Measurements from ENCODE around the gene KCNH3. TPM values are rescaled to one million over a fixed set of nuclear protein-coding genes. Genes with fewer than 3 reads are reported as not detected.
A peak's percentile ranks its signal among the peaks of the same experiment; 100 is the strongest.

KCNH3 gene
- total and polyA plus RNA-seq, 2 of the 8 experiments (the other 6 are each of a cell fraction or from before 2014, with no cell fraction given): 0.24 to 0.50 TPM

GRCh38 chr12:49580572-49581535 is 42.0 kb downstream of the KCNH3 start (continued):
- no peak for TF ChIP-seq SUZ12 (IDR thresholded peaks at IDR 0.05; ENCODE audit: low read length)
- TF ChIP-seq TCF12 (IDR thresholded peaks at IDR 0.05; ENCODE audit: low read depth, low read length): 0 out of 2 replicates have a peak, but pooled peaks have one; percentile 17
- no peak for TF ChIP-seq RFX5 (IDR thresholded peaks at IDR 0.05; ENCODE audit: borderline replicate concordance, low read depth, low read length)
- TF ChIP-seq BCL11A (IDR thresholded peaks at IDR 0.05; ENCODE audit: low read depth in 2 of 2, low read length in 2 of 2): no peak
- no peak for TF ChIP-seq RBBP5 (IDR thresholded peaks at IDR 0.05; ENCODE audit: borderline replicate concordance, low read depth, low read length)
- TF ChIP-seq SIN3A (conservative IDR thresholded peaks at IDR 0.05 in 1 of 2, IDR thresholded peaks at IDR 0.05 in 1 of 2; ENCODE audit: low read depth in 1 of 2, low read length in 2 of 2): peak in 1 of 2 experiments; percentile 96; a peak in 2 of 4 replicates
- TF ChIP-seq MAX (IDR thresholded peaks at IDR 0.05): 0 out of 2 replicates have a peak, but pooled peaks have one; percentile 40
- TF ChIP-seq HDAC2 (IDR thresholded peaks at IDR 0.05; ENCODE audit: borderline replicate concordance in 1 of 2, low read depth in 2 of 2, low read length in 2 of 2): 0 out of 4 replicates have a peak, but pooled peaks of 1 of the 2 experiments have one; percentile 26
- no peak for TF ChIP-seq BRCA1 (IDR thresholded peaks at IDR 0.05; ENCODE audit: low read depth, low read length)
- no peak for TF ChIP-seq RXRA (IDR thresholded peaks at IDR 0.05; ENCODE audit: insufficient read depth, low read depth, low read length)
- TF ChIP-seq SIX5 (IDR thresholded peaks at IDR 0.05; ENCODE audit: low read depth, low read length): no peak
- TF ChIP-seq JUND (IDR thresholded peaks at IDR 0.05; ENCODE audit: low read length): no peak
- TF ChIP-seq CBX5 (IDR thresholded peaks at IDR 0.05; ENCODE audit: low read depth, low read length): no peak
- TF ChIP-seq RAD21 (IDR thresholded peaks at IDR 0.05 in 1 of 2, conservative IDR thresholded peaks at IDR 0.05 in 1 of 2; ENCODE audit: low read depth in 2 of 2, low read length in 2 of 2): peak; percentile 88
- no peak for TF ChIP-seq YY1 (IDR thresholded peaks at IDR 0.05; ENCODE audit: low read depth, low read length)
- no peak for TF ChIP-seq CBX8 (IDR thresholded peaks at IDR 0.05; ENCODE audit: borderline replicate concordance, low read depth, low read length)
- TF ChIP-seq CEBPB (IDR thresholded peaks at IDR 0.05; ENCODE audit: low read depth, low read length): no peak
- no peak for TF ChIP-seq TAF7 (optimal IDR thresholded peaks at IDR 0.05; ENCODE audit: borderline replicate concordance, low read depth, low read length)
- no peak for TF ChIP-seq KDM4A (IDR thresholded peaks at IDR 0.05; ENCODE audit: low read depth, low read length, severe bottlenecking)
- no peak for TF ChIP-seq TAF1 (IDR thresholded peaks at IDR 0.05; ENCODE audit: low read depth, low read length)
- TF ChIP-seq BACH1 (IDR thresholded peaks at IDR 0.05; ENCODE audit: low read length): no peak
- no peak for TF ChIP-seq POLR2A (IDR thresholded peaks at IDR 0.05; ENCODE audit: control extremely low read depth in 1 of 2, low read depth in 2 of 2, low read length in 2 of 2)
- TF ChIP-seq KDM5A (IDR thresholded peaks at IDR 0.05; ENCODE audit: low read length): no peak

Measured in H1 (cell line).